Osteoblast (primary cell): ENCODE results near the gene TJP3. TPM values are rescaled to one million over a fixed set of nuclear protein-coding genes. Genes with fewer than 3 reads are reported as not detected.

Source experiments
- DNase-seq: peaks from one replicate; pipeline ENCODE4 v3.0.0; 2011; ENCODE audit warnings: low spot score, mixed read lengths; ENCODE audit not compliant: insufficient read length; ENCODE audit errors: missing footprints
- H2AFZ ChIP-seq: 2 replicates; pipeline ENCODE4 v1.6.0; 2011; ENCODE audit warnings: mild to moderate bottlenecking, low read length
- H3K27ac ChIP-seq: 2 replicates; pipeline ENCODE4 v1.5.1; 2011; ENCODE audit warnings: mild to moderate bottlenecking, low read depth, low read length, moderate library complexity
- H3K27me3 ChIP-seq: 2 replicates; pipeline ENCODE4 v1.6.0; 2012; ENCODE audit warnings: mild to moderate bottlenecking, control low read depth, inconsistent platforms, low read length, moderate library complexity; ENCODE audit not compliant: insufficient read depth
- H3K36me3 ChIP-seq: 2 replicates; pipeline ENCODE4 v1.5.1; 2011; ENCODE audit warnings: mild to moderate bottlenecking, low read length, control low read depth, moderate library complexity; ENCODE audit not compliant: insufficient read depth
- H3K4me1 ChIP-seq: 2 replicates; pipeline ENCODE4 v1.5.1; 2011; ENCODE audit warnings: mild to moderate bottlenecking, low read length, control low read depth, moderate library complexity; ENCODE audit not compliant: insufficient read depth
- H3K4me2 ChIP-seq: 2 replicates; pipeline ENCODE4 v1.6.0; 2011; ENCODE audit warnings: mild to moderate bottlenecking, low read length; ENCODE audit not compliant: insufficient read depth
- H3K4me3 ChIP-seq: fragments of 200-600 bp; sonication (generic); 3 replicates; pipeline ENCODE4 v1.5.1; 2012; ENCODE audit warnings: mild to moderate bottlenecking, low read length, inconsistent platforms; ENCODE audit not compliant: insufficient read depth
- H3K79me2 ChIP-seq: 2 replicates; pipeline ENCODE4 v1.6.0; 2012; ENCODE audit warnings: mild to moderate bottlenecking, low read length, control low read depth, inconsistent platforms; ENCODE audit not compliant: insufficient read depth
- H3K9me3 ChIP-seq: 2 replicates; pipeline ENCODE4 v1.5.1; 2011; ENCODE audit warnings: low read depth, low read length, control low read depth
- H4K20me1 ChIP-seq: 2 replicates; pipeline ENCODE4 v1.6.0; 2012; ENCODE audit warnings: mild to moderate bottlenecking, low read length, control low read depth; ENCODE audit not compliant: insufficient read depth
- total RNA-seq: library from RNA; depleted of rRNA; stranded (reverse); fragments of >200 nt; gene quantifications from 2 replicates; pipeline ENCODE4 v1.2.3, GENCODE V29; 2012
- TF ChIP-seq, protein P1 (sequence below): IDR thresholded peaks from 2 replicates; pipeline ENCODE4 v1.5.1; 2011; ENCODE audit warnings: mild to moderate bottlenecking, low read depth, low read length, moderate library complexity; ENCODE audit errors: extremely low read depth

Gene TJP3
- total RNA-seq, 1 donor = not detected

DNA sequence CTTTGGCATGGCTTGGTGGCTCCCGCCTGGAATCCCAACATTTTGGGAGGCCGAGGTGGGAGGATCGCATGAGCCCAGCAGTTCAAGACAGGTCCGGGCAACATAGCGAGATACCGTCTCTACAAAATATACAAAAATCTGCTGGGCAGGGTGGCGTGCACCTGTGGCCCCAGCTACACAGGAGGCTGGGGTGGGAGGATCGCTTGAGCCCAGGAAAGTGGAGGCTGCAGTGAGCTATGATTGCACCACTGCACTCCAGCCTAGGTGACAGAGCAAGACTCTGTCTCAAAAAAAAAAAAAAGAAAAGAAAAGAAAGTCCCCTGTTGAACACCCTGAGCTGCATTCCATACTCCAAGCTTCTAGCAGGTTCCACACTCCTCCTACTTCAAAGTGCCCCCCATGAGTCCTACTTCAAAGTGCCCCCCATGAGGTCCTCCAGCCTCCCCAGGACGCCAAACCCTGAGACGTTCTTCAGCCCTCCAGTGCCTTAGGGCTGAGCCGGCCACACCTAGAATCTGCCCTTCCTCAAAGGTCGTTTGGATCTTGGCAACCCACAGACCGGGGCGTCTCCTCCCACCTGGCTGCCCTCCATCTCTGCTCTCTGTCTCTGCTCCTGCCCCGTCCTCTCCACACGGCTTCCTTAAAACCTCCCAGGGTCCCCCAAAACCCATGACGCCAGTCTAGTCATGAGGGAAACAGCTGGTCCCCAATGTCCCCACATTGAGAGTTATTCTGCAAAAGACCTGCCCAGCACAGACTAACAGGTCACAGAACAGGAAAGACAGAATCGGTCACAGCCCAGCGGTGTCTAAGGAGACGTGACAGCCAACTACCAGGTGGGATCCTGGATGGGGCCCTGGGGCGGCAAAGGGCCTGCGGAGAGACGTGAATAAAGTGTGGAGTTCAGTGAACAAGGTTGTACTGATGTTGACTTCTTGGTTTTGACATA is 4.8 kb downstream of the TJP3 start:
- Histone ChIP-seq H3K27ac (no peak overlapping the region), H3K36me3 (no peaks in the 10 kb centered on the region), H3K79me2 (no peaks in the 10 kb centered on the region), H3K4me1 (peaks cover 5% of the 10 kb centered on the region), H2AFZ (no peak overlapping the region), H4K20me1 (no peaks in the 10 kb centered on the region), H3K4me2 (no peak overlapping the region), H3K4me3 (no peak overlapping the region), H3K27me3 (peaks cover 20% of the 10 kb centered on the region), H3K9me3 (no peaks in the 10 kb centered on the region)
- TF ChIP-seq, protein P1, sequence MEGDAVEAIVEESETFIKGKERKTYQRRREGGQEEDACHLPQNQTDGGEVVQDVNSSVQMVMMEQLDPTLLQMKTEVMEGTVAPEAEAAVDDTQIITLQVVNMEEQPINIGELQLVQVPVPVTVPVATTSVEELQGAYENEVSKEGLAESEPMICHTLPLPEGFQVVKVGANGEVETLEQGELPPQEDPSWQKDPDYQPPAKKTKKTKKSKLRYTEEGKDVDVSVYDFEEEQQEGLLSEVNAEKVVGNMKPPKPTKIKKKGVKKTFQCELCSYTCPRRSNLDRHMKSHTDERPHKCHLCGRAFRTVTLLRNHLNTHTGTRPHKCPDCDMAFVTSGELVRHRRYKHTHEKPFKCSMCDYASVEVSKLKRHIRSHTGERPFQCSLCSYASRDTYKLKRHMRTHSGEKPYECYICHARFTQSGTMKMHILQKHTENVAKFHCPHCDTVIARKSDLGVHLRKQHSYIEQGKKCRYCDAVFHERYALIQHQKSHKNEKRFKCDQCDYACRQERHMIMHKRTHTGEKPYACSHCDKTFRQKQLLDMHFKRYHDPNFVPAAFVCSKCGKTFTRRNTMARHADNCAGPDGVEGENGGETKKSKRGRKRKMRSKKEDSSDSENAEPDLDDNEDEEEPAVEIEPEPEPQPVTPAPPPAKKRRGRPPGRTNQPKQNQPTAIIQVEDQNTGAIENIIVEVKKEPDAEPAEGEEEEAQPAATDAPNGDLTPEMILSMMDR = no peak
- DNase-seq = peak; percentile 76

- no peaks in the 10 kb centered on the region for H3K79me2 ChIP-seq
- no peaks in the 10 kb centered on the region for H3K36me3 ChIP-seq
- H3K9me3 ChIP-seq = no peaks in the 10 kb centered on the region
- TF ChIP-seq, protein P1 = no peak
- no peak overlapping the region for H3K4me3 ChIP-seq
- H2AFZ ChIP-seq = no peak overlapping the region
- H3K27ac ChIP-seq = no peak overlapping the region
- H3K4me1 ChIP-seq = no peaks in the 10 kb centered on the region
- H4K20me1 ChIP-seq = no peaks in the 10 kb centered on the region
- DNase-seq = no peak
- H3K27me3 ChIP-seq = peaks cover 20% of the 10 kb centered on the region
- H3K4me2 ChIP-seq = no peak overlapping the region
These were observed 8.0 kb downstream of the TJP3 start for GRCh38 chr19:3716147-3716668.

GRCh38 chr19:3719868-3720267 is 11.7 kb downstream of the TJP3 start:
- Histone ChIP-seq H4K20me1 (no peaks in the 10 kb centered on the region), H3K9me3 (no peaks in the 10 kb centered on the region), H3K27me3 (peaks cover 32% of the 10 kb centered on the region), H3K79me2 (no peaks in the 10 kb centered on the region), H3K36me3 (no peaks in the 10 kb centered on the region), H3K4me3 (no peak overlapping the region), H3K4me1 (no peaks in the 10 kb centered on the region), H3K27ac (no peak overlapping the region), H3K4me2 (no peak overlapping the region), H2AFZ (no peak overlapping the region)
- TF ChIP-seq, protein P1 = no peak
- no peak for DNase-seq

DNA sequence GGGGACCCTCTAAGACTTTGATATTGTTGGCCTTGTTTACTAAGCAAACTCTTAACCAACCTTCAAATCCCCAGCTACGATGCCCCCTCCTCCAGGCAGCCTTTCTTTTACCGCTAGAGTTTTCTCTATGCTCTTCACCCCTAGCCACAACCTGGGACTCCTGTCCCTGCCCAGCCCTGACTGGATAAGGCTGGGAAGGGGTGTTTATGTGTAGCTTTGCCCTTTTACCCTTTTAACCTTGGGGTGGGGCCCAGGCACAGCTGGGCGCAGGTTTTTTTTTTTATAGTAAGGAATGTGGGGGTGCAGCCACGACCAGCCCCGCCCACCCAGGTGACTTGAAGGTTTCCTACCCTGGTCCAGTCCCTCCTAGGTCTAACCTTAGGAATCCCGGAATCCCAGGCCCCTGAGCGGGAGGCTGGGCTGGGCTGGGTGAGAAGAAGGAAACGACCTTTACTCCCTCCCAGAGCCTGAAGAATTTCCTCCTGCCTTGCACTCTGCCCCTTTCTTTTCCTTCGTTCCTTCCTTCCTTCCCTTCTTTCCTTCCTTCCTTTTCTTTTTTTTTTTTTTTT is 12.2 kb downstream of the TJP3 start:
- no peaks in the 10 kb centered on the region for H3K79me2 ChIP-seq
- peak; percentile 65 for DNase-seq
- no peak overlapping the region for H2AFZ ChIP-seq
- peaks cover 32% of the 10 kb centered on the region for H3K27me3 ChIP-seq
- H3K4me2 ChIP-seq = no peak overlapping the region
- TF ChIP-seq, protein P1 = no peak
- H4K20me1 ChIP-seq = no peaks in the 10 kb centered on the region
- H3K4me1 ChIP-seq = no peaks in the 10 kb centered on the region
- H3K9me3 ChIP-seq = no peaks in the 10 kb centered on the region
- H3K4me3 ChIP-seq = no peak overlapping the region
- H3K36me3 ChIP-seq = no peaks in the 10 kb centered on the region
- no peak overlapping the region for H3K27ac ChIP-seq
